ENCODE measurements around the gene MTR. TPM values are rescaled to one million over a fixed set of nuclear protein-coding genes. Genes with fewer than 3 reads are reported as not detected.

MTR gene
- total and polyA plus RNA-seq, 4 donors, result 2.5 to 19.0 (median 8.6) TPM

- H3K36me3 ChIP-seq (ENCODE audit: control insufficient read depth in 4 of 4, insufficient read depth in 3 of 4, low read depth in 1 of 4, low read length in 3 of 4), result no peaks in the 10 kb centered on the region
- no peak overlapping the region for H3K9ac ChIP-seq (ENCODE audit: low read depth in 1 of 2, low read length in 2 of 2)
- WGBS, result 90% methylated on average over 5 of the region's 5 CpGs
- no peaks in the 10 kb centered on the region for H3K9me3 ChIP-seq (ENCODE audit: control insufficient read depth in 4 of 4, low read length in 3 of 4)
- no peak for DNase-seq (ENCODE audit: low spot score)
- no peaks in the 10 kb centered on the region for H3K4me1 ChIP-seq (ENCODE audit: control insufficient read depth in 4 of 4, insufficient read depth in 4 of 4, low read length in 3 of 4)
- no peak for TF ChIP-seq GABPA (IDR thresholded peaks at IDR 0.05 in 1 of 2, conservative IDR thresholded peaks at IDR 0.05 in 1 of 2)
- TF ChIP-seq HNF4A (conservative IDR thresholded peaks at IDR 0.05), result no peak
- no peak for TF ChIP-seq NR2F2 (IDR thresholded peaks at IDR 0.05)
- TF ChIP-seq JUND (IDR thresholded peaks at IDR 0.05), result no peak
- TF ChIP-seq MAX (IDR thresholded peaks at IDR 0.05), result no peak
- TF ChIP-seq RAD21 (IDR thresholded peaks at IDR 0.05), result no peak
- TF ChIP-seq YY1 (IDR thresholded peaks at IDR 0.05), result no peak
- TF ChIP-seq ZBTB33 (IDR thresholded peaks at IDR 0.05), result no peak
- no peak for TF ChIP-seq EGR1 (IDR thresholded peaks at IDR 0.05; ENCODE audit: low read depth in 2 of 2)
- TF ChIP-seq REST (IDR thresholded peaks at IDR 0.05), result no peak
- TF ChIP-seq SP1 (IDR thresholded peaks at IDR 0.05), result no peak
- TF ChIP-seq ATF3 (IDR thresholded peaks at IDR 0.05), result no peak
- no peak for TF ChIP-seq FOXA2 (IDR thresholded peaks at IDR 0.05)
- TF ChIP-seq FOXA1 (IDR thresholded peaks at IDR 0.05), result no peak
- no peak for TF ChIP-seq RXRA (IDR thresholded peaks at IDR 0.05)
- TF ChIP-seq TAF1 (conservative IDR thresholded peaks at IDR 0.05), result no peak
- TF ChIP-seq HNF4G (IDR thresholded peaks at IDR 0.05), result no peak
- H3K4me3 ChIP-seq (ENCODE audit: low read depth in 1 of 3, low read length in 3 of 3), result no peak overlapping the region
- no peak overlapping the region for H3K27ac ChIP-seq (ENCODE audit: low read depth in 1 of 2, low read length in 2 of 2)
- peaks cover 0 to 4% (median 0%) of the 10 kb centered on the region in 4 donors for H3K27me3 ChIP-seq (ENCODE audit: control insufficient read depth in 4 of 4, insufficient read depth in 4 of 4, low read length in 3 of 4)
These were observed 48.3 kb upstream of the MTR start for GRCh38 chr1:236746785-236747184.

- TF ChIP-seq HNF4G (IDR thresholded peaks at IDR 0.05), result no peak
- TF ChIP-seq HNF4A (conservative IDR thresholded peaks at IDR 0.05), result no peak
- TF ChIP-seq YY1 (IDR thresholded peaks at IDR 0.05), result no peak
- TF ChIP-seq SP1 (IDR thresholded peaks at IDR 0.05), result no peak
- Histone ChIP-seq H3K9me3 (ENCODE audit: control insufficient read depth in 4 of 4, low read length in 3 of 4) (no peaks in the 10 kb centered on the region), H3K36me3 (ENCODE audit: control insufficient read depth in 4 of 4, insufficient read depth in 3 of 4, low read depth in 1 of 4, low read length in 3 of 4) (no peaks in the 10 kb centered on the region), H3K27ac (ENCODE audit: low read depth in 1 of 2, low read length in 2 of 2) (no peak overlapping the region), H3K27me3 (ENCODE audit: control insufficient read depth in 4 of 4, insufficient read depth in 4 of 4, low read length in 3 of 4) (peaks cover 0 to 4% (median 0%) of the 10 kb centered on the region in 4 donors), H3K4me3 (ENCODE audit: low read depth in 1 of 3, low read length in 3 of 3) (no peak overlapping the region), H3K9ac (ENCODE audit: low read depth in 1 of 2, low read length in 2 of 2) (no peak overlapping the region), H3K4me1 (ENCODE audit: control insufficient read depth in 4 of 4, insufficient read depth in 4 of 4, low read length in 3 of 4) (no peaks in the 10 kb centered on the region)
- 81% methylated on average over 6 of the region's 6 CpGs for WGBS
- no peak for DNase-seq (ENCODE audit: low spot score)
These were observed 47.6 kb upstream of the MTR start for GRCh38 chr1:236747311-236747985.
